Activated T-cell treated with anti-CD3 and anti-CD28 coated beads for 1 hour (primary cell): ENCODE results near the gene CLSTN2.

Experiments used
- DNase-seq: peaks from one replicate; pipeline ENCODE4 v3.0.0-alpha.2; 2020; ENCODE audit warnings: low read depth

Gene CLSTN2

GRCh38 chr3:140552403-140552802 is 617.4 kb downstream of the CLSTN2 start:
- DNase-seq, result no peak

- DNase-seq, result no peak
These were observed 617.9 kb downstream of the CLSTN2 start for GRCh38 chr3:140552898-140553297.

DNA sequence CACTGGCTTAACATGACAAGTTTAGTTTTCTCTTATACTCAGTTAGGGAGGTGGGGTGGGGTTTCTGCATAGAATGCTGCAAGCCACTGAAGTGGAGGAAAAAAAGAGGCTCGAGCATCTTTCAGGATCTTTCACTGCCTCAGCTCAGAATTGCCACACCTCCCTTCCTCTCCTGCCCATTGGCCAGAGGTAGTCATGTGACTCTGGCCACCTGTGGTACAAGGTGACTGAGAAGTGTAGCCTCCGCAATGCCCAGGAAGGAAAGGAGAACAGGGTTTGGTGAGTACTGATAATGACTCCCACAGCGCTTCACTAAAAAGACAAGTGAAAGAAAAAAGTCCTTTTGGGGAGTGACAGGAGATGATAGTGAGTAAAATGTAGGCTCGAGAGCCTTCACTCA is 618.6 kb downstream of the CLSTN2 start:
- no peak for DNase-seq

DNA sequence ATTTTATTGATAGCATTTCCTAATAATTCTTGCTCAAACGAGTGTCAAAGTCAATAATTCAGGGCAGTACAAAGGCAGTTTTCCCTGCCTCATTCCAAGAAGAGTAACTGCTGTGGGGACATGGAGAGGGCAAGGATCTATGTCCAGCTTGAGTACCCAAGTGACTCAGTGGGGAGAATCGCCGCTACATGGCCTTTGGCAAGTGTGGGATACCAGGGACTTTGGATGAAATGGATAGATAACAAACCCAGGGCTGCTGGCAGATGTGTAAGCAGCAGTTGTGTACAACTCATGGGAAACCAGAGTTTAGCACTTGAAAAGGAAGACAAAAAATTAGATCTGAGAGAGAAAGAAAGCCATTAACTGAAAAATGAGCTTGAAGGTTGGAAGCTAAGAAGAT is 620.7 kb downstream of the CLSTN2 start:
- no peak for DNase-seq

DNA sequence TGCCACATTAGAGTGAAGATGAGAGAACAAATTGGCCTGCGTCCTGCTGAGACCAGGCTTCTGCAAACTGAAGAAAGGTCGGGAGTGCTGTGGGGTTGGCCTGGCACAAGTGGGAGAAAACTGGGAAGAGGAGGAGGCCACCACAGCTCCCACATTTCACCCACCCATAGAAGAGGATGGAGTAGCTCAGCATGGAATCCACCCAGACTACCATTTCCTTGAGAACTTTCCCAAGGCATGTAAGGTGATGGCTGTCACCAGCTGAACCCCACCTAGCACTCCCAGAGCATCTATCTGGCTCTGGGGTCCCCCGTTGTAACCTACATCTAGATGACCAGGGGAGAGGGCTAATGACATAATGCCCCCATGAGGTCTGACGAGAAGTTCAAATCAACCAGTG is 622.5 kb downstream of the CLSTN2 start:
- no peak for DNase-seq

DNA sequence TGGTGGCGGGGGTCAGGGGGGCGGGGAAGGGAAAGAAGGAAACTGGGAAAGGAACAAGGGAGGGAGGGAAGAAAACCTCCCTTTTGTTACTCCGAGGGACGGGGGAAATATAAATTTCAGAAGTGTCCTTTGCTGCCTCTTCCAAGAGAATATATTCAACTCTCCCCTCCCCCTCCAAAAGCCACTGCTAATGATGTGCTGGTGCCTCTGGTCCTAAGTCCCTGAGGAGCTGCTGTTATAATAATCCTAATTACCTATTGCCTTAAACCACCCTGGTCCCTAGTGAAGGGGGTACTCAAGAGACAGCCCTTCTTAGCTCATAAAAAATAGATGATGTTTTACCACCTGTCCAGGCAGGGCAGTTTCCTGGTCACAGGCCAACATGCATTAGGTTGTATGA is 624.6 kb downstream of the CLSTN2 start:
- no peak for DNase-seq

DNA sequence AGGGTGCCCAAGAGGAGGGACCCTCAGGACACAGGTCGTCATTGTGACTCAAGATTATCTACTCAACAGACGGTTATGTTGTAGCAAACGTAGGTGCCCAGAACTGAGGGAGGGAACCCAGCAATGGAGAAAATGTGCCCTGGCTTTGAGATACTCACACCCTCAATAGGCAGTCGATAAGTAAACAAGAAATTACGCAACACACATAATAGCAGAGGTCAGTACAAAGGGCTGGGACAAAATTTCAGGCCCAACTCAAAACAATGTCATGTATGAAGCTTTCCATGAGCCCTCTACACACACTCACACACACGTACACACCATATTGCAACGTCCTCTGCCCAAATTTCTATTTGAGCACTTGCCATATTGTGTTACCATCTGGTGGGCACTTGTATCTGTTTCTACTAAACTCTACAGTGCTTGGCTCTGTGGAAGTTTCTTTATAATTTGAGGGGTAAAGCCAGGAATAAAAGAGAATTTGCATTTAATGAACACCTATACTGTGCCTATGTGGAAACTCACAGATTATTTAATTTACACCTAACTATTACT is 628.3 kb downstream of the CLSTN2 start:
- no peak for DNase-seq

GRCh38 chr3:140568131-140568530 is 633.1 kb downstream of the CLSTN2 start:
- DNase-seq, result no peak

GRCh38 chr3:140568842-140569520 is 634.0 kb downstream of the CLSTN2 start:
- DNase-seq, result no peak

GRCh38 chr3:140570602-140571001 is 635.6 kb downstream of the CLSTN2 start:
- DNase-seq, result no peak

DNA sequence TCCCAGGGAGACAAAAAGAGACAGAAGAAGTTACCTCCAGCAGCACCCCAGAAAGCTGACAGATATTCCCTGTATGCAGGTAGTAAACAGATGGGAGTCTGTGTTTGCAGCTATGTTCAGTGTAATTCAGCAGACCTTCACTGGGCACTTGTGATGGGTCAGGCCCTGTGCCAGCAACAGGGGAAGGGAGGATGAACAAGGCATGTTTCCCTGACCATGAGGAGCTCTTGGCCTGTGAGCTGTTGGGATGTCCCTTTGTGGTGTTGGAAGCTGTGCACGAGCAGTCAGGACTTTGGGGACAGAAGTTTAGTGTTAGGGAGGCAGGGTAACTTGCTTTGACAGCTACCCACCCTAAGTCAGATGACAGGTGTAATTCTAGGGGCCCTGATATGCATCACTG is 636.9 kb downstream of the CLSTN2 start:
- DNase-seq, result no peak

GRCh38 chr3:140572334-140572733 is 637.3 kb downstream of the CLSTN2 start:
- DNase-seq, result no peak

DNA sequence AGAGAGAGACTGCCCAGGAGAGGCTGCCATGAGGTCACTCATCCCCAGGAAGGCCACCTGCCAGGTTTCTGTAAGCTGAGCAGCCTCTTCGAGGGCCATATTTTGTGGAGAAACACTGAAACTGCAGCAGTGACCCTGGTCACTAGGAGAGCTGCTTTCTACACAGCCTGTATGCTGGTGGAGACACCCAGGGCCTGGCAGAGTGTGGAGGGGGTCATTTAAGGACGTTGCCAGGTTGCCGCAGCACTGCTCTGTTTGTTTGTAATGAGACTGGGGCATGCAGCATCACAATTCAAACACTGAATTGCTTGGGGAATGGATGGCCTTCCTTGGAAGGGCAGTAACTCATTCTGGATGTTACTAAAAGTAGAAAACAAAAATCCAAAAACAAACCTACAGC is 638.0 kb downstream of the CLSTN2 start:
- no peak for DNase-seq

DNA sequence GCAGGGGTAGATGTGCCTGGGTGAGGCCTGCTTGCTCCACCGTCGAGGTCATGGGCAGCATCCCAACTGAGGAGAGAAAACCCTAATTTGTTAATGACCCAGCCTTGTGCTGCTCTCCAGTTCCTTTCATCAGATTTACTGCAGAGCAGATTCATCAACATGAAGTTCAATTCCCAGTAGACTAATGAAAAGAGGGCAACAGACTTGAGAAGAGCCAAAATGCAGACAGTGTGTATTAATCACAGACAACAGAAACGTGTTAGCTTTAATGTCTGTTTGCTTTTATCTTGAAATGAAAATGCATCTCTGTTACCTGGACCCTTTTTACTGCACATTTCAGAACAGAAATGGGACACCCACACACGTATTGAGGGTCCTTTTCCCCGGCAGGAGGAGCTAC is 639.4 kb downstream of the CLSTN2 start:
- DNase-seq, result no peak

- no peak for DNase-seq
These were observed 641.5 kb downstream of the CLSTN2 start for GRCh38 chr3:140576449-140576848.

DNA sequence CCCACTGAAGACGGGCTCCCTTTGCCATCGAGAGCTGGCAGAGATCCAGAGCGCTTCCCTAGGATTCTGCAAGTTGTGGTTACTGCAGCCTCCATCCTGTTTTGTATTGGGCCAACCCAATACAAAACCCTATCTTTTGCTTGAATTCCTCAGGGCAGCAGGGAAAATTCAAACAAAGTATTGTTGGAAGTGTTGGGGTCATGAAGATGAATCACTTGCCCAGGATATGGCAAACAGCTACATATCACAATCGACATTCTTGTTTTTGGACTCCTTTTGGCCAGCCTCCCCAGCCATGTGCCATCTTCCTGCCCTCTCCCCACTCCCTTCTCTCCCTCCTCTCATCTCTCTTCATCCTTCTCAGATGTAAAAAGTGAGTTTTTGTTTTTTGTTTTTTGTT is 642.9 kb downstream of the CLSTN2 start:
- DNase-seq, result no peak

DNA sequence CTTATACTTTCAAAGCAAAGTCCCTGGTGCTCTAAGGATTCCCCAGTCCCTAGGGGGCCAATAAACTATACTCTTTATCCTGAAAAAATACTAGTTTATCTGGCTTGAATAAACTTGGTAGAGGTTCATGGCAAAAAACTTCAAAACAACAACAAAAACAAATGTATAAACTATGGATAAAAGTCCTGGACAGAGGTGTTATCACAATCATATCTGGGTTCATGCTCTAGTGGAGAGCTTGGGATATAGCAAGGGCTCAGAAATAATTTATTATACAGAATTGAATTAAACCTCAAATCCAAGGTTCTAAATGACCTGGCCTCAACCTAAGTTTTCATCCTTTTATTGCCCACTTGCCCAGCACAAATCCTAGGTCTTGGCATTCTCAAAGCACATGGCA is 644.3 kb downstream of the CLSTN2 start:
- no peak for DNase-seq

DNA sequence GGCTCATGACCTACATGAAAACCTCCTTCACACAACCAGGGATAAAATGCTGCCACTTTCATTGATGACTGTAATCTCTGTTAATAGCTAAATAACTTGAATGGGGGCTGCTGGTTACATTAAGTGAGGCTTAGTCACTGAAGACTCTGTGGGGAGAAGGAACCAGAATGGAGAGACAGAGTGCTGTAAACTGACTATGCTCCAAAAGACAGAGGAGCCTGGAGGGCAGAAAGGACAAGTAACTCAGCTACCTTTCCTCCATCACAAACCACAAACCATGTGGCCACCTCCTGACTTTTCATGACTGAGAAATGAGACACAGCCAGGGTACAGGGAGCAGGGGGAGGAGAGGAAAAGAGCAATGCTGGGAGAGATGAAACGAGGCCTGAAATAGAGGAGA is 645.8 kb downstream of the CLSTN2 start:
- no peak for DNase-seq

GRCh38 chr3:140584549-140584948 is 649.6 kb downstream of the CLSTN2 start:
- no peak for DNase-seq

DNA sequence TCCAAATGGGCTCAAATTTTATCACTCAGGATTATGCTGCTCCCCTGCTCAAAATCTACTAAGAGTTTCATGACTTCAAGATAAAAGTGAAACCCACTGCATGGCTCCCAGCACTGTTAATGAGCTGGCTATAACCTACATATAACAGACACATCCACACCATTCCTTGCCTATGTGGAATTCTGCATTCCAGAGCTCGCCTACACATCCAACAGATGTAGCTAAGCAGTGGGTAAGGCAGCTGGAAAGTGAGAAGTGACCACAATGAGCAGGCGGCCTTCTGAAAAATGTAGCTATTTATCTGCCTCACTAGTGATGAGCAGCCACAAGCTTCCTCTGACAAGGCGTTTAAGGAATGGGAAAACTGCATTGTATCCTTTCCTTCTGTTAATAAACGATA is 650.8 kb downstream of the CLSTN2 start:
- no peak for DNase-seq

DNA sequence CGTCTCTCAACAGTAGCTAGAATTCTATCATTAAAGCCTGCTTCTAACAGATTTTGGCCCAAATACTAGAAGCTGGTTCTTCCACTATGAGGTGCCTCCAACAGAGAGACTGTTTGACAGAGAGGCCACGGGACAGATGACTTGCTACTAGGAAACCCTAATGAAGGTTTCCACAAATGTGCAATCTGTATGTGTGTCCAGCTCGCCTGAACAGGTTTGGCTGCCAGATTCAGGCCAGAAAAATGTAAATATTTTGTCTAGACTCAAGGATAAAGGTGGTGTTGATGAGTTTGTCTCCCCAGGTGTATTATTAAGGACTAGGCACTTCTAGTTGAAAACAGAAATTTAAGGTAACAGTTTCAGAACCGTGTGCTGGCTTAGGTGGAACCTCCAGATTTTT is 651.3 kb downstream of the CLSTN2 start:
- DNase-seq, result no peak

DNA sequence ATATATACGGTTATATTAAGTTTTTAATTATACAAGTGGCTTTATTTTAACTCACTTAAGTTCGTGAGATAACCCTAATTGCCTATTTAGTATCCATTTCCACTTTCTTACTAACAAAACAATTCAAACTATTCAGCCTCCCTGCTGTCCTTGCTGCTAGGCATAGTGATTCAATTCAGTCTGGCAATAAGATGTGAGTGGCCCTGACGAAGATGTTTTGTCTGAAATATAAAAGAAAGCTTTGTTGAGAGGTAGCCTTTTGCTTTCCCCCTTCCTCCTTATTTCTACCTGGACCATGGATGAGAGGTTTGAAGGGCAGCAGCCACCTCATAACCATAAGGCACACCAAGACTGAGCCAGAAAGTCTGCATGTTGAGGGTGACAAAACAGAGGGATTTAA is 653.6 kb downstream of the CLSTN2 start:
- DNase-seq, result no peak

- no peak for DNase-seq
These were observed 658.8 kb downstream of the CLSTN2 start for GRCh38 chr3:140593766-140594165.

DNA sequence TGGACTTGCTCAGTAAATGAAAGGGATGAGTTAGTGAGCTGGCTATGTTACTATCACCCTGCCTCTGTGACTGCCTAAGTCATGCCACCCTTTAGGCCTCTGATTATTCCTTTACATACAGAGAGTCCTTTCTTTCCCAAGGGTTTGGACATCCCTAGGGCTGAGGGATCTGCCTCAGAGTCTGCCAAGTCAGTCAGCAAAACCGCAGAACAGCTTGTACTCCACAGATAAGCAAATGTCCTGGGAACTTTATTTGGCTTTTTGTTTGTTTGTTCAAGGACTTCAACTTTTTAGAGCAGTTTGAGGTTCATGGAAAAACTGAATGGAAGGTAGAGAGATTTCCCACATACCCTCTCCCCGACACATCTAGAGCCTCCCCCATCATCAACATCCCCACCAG is 660.3 kb downstream of the CLSTN2 start:
- DNase-seq, result no peak
